Measurements from ENCODE around the gene KRT2. TPM values are rescaled to one million over a fixed set of nuclear protein-coding genes. Genes with fewer than 3 reads are reported as not detected.

Gene KRT2
- total and polyA plus RNA-seq, 2 of the 8 experiments (the other 6 are each of a cell fraction or from before 2014, with no cell fraction given) = not detected

GRCh38 chr12:52649066-52649465 is 2.9 kb downstream of the KRT2 start:
- H2BK120ac ChIP-seq (replicated peaks; ENCODE audit: low read depth, low read length) = no peak overlapping the region
- no peak overlapping the region for H2BK5ac ChIP-seq (ENCODE audit: low read depth, low read length)
- H3K36me3 ChIP-seq (ENCODE audit: control insufficient read depth in 2 of 4, insufficient read depth in 4 of 4, low read length in 3 of 4) = no peaks in the 10 kb centered on the region
- H3K79me2 ChIP-seq (ENCODE audit: control insufficient read depth in 1 of 2, insufficient read depth in 2 of 2, low read length in 2 of 2) = no peaks in the 10 kb centered on the region
- no peaks in the 10 kb centered on the region for H4K20me1 ChIP-seq (replicated peaks in 1 of 2; ENCODE audit: control insufficient read depth in 1 of 2, insufficient read depth in 2 of 2, low read length in 2 of 2)
- ChIA-PET POLR2A (ENCODE audit: partially characterized antibody) (interaction anchor here (0.7 kb wide), 1 partner anchor 165 kb away, joined by 3 read pairs; no protein-coding TSS in a partner anchor), CTCF (ENCODE audit: partially characterized antibody) (interaction anchor here (0.8 to 2.2 kb wide), 5 partner anchors 16 to 222 kb away, joined by 3 to 8 read pairs (median 5); no protein-coding TSS in a partner anchor)
- no peak overlapping the region for H3K9ac ChIP-seq (replicated peaks in 1 of 4; ENCODE audit: extremely low read depth in 1 of 4, low read depth in 3 of 4, low read length in 3 of 4)
- H3K79me1 ChIP-seq (ENCODE audit: low read depth, low read length) = no peaks in the 10 kb centered on the region
- H4K8ac ChIP-seq (ENCODE audit: extremely low read depth, insufficient read depth, low read length) = no peak overlapping the region
- H3K56ac ChIP-seq (replicated peaks; ENCODE audit: insufficient read length, low read depth, low read length) = no peak overlapping the region
- no peak overlapping the region for H2BK15ac ChIP-seq (ENCODE audit: low read length)
- no peak overlapping the region for H3K23ac ChIP-seq (ENCODE audit: insufficient read length)
- H3K4me2 ChIP-seq (ENCODE audit: insufficient read depth in 1 of 2, low read depth in 2 of 2, low read length in 2 of 2) = no peak overlapping the region
- peaks cover 0 to 6% of the 10 kb centered on the region in 2 experiments; a peak in 1 of 4 replicates for H3K9me3 ChIP-seq (ENCODE audit: insufficient read depth in 2 of 2, low read depth in 1 of 2, low read length in 1 of 2)
- H2BK12ac ChIP-seq (ENCODE audit: low read depth, low read length) = no peak overlapping the region
- FAIRE-seq = no peak
- no peak overlapping the region for H2BK20ac ChIP-seq (ENCODE audit: low read length)
- H3K14ac ChIP-seq (ENCODE audit: insufficient read length) = no peak overlapping the region
- no peak for DNase-seq (ENCODE audit: low read depth in 1 of 2, low spot score in 2 of 2)
- no peak overlapping the region for H2AFZ ChIP-seq (ENCODE audit: low read length)
- H3K27me3 ChIP-seq (replicated peaks in 1 of 4; ENCODE audit: control insufficient read depth in 3 of 4, extremely low read depth in 1 of 4, insufficient read depth in 3 of 4, low read length in 3 of 4) = peaks cover 0 to 3% (median 0%) of the 10 kb centered on the region in 4 experiments; a peak in 1 of 7 replicates
- no peak overlapping the region for H4K91ac ChIP-seq (replicated peaks; ENCODE audit: insufficient read length, low read length)
- H3K4me1 ChIP-seq (replicated peaks in 1 of 4; ENCODE audit: control insufficient read depth in 3 of 4, insufficient read depth in 4 of 4, low read length in 3 of 4) = no peaks in the 10 kb centered on the region
- no peak overlapping the region for H3K27ac ChIP-seq (ENCODE audit: low read depth, low read length)
- no peak overlapping the region for H3K4me3 ChIP-seq (ENCODE audit: extremely low read depth in 1 of 4, insufficient read depth in 2 of 4, low read depth in 3 of 4, low read length in 4 of 4)
- no peak overlapping the region for H3K18ac ChIP-seq (ENCODE audit: extremely low read depth, low read length)
- 87% methylated on average over 6 of the region's 6 CpGs; no CpG with 5 or more reads in 1 of the 2 experiments for WGBS, 2 experiments (ENCODE audit: extremely low coverage in 1 of 2, insufficient coverage in 1 of 2, insufficient read length in 1 of 2, insufficient replicate concordance in 2 of 2, low coverage in 1 of 2, low lambda C conversion rate in 2 of 2, missing lambda C conversion rate in 1 of 2)
- H4K5ac ChIP-seq (ENCODE audit: insufficient read length, low read depth, low read length) = no peak overlapping the region
- H3K23me2 ChIP-seq (ENCODE audit: low read depth, low read length) = no peaks in the 10 kb centered on the region
- no peak overlapping the region for H2AK5ac ChIP-seq (ENCODE audit: low read depth, low read length)
- no peak overlapping the region for H3K4ac ChIP-seq (replicated peaks; ENCODE audit: insufficient read length, low read depth, low read length)
- TF ChIP-seq ATF2 (IDR thresholded peaks at IDR 0.05; ENCODE audit: low read length) (no peak), CREB1 (IDR thresholded peaks at IDR 0.05) (no peak)
